Effector memory CD8-positive, alpha-beta T cell (primary cell): Measurements from ENCODE around the gene SRGAP3.

ENCODE experiments used
- ATAC-seq: fragments of 150-1000 bp; cut with Tn5 transposase; replicated peaks from 2 replicates; pipeline ENCODE4 v1.10.0; 2021; ENCODE audit warnings: mild to moderate bottlenecking, moderate library complexity
- DNase-seq, 3 experiments: peaks; one replicate each; pipeline ENCODE4 v3.0.0; 2021
- H3K27ac Mint-ChIP-seq, 2 donors: one replicate each; pipeline ENCODE4 v1.8.0; 2022; ENCODE audit warnings: mild to moderate bottlenecking in 2 of 2, mixed read lengths in 2 of 2, moderate library complexity in 2 of 2
- H3K27me3 Mint-ChIP-seq, 2 donors: one replicate each; pipeline ENCODE4 v1.8.0; 2022; ENCODE audit warnings: mixed read lengths in 2 of 2
- H3K36me3 Mint-ChIP-seq: one replicate; pipeline ENCODE4 v1.8.0; 2022; ENCODE audit warnings: mild to moderate bottlenecking, moderate library complexity, mixed read lengths; ENCODE audit not compliant: insufficient read depth
- H3K4me1 Mint-ChIP-seq, 2 donors: one replicate each; pipeline ENCODE4 v1.8.0; 2022; ENCODE audit warnings: low read depth in 2 of 2, mixed read lengths in 2 of 2
- H3K4me3 Mint-ChIP-seq, 2 donors: one replicate each; pipeline ENCODE4 v1.8.0; 2022; ENCODE audit warnings: mild to moderate bottlenecking in 2 of 2, mixed read lengths in 2 of 2, moderate library complexity in 2 of 2
- H3K9me3 Mint-ChIP-seq, 2 donors: one replicate each; pipeline ENCODE4 v1.8.0; 2022; ENCODE audit warnings: mixed read lengths in 2 of 2

The SRGAP3 gene

GRCh38 chr3:9047452-9048346 lies 201.7 kb downstream of the SRGAP3 start:
- Mint-ChIP-seq H3K36me3 (no peaks in the 10 kb centered on the region), H3K9me3 (no peaks in the 10 kb centered on the region), H3K4me1 (no peaks in the 10 kb centered on the region), H3K4me3 (no peak overlapping the region), H3K27ac (no peak overlapping the region), H3K27me3 (peaks cover 0 to 6% of the 10 kb centered on the region in 2 donors)
- DNase-seq (no peak), ATAC-seq (no peak)

DNA sequence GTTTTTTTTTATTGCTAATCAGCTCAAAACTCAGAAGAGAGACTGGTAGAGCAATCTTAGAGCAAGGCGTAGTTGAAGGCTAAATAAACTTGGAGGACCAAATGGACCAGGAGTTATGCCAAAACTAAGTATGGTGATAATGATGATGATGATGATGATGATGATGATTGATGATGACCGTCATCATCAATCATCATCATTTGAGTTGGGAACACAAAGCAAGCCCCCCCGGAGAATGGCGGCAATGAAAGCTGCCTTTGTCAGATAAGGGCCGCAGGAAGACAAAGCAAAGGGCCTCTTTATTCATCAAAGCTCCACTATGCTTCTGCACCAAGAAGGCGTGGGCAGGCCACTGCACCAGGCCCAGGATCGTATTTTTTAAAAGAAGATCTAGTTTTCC lies 204.1 kb downstream of the SRGAP3 start:
- H3K4me3 Mint-ChIP-seq, result no peak overlapping the region
- H3K4me1 Mint-ChIP-seq, result no peaks in the 10 kb centered on the region
- no peak overlapping the region for H3K27ac Mint-ChIP-seq
- H3K9me3 Mint-ChIP-seq, result no peaks in the 10 kb centered on the region
- no peak for DNase-seq
- peaks cover 0 to 9% of the 10 kb centered on the region in 2 donors for H3K27me3 Mint-ChIP-seq
- ATAC-seq, result no peak
- H3K36me3 Mint-ChIP-seq, result no peaks in the 10 kb centered on the region

- H3K27me3 Mint-ChIP-seq, result peaks cover 0 to 9% of the 10 kb centered on the region in 2 donors
- ATAC-seq (no peak), DNase-seq (no peak)
- no peak overlapping the region for H3K27ac Mint-ChIP-seq
- H3K36me3 Mint-ChIP-seq, result no peaks in the 10 kb centered on the region
- no peak overlapping the region for H3K4me3 Mint-ChIP-seq
- H3K9me3 Mint-ChIP-seq, result no peaks in the 10 kb centered on the region
- no peaks in the 10 kb centered on the region for H3K4me1 Mint-ChIP-seq
Observed at GRCh38 chr3:9043063-9043462, 206.4 kb downstream of the SRGAP3 start.

- Mint-ChIP-seq H3K9me3 (no peaks in the 10 kb centered on the region), H3K27ac (no peak overlapping the region)
Observed at GRCh38 chr3:9041626-9042025, 207.8 kb downstream of the SRGAP3 start.

DNA sequence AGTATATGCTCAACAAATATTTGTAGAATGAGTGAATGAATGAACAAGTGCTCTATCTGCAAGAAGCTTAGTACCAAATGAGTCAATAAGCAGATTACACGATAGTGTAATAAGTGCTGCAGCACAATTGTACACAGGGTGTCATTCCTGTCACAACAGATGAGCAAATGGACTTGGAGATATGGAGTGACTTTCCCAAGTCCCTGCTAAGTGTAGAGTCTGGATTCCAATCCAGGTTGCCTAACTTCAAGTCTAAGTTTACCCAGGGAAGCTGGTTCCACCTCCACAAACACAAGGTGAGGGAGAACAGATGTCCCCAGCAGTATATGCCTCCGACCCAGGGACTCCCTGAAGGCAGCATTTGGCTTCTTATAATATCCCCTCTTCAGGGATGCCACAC lies 208.4 kb downstream of the SRGAP3 start:
- Mint-ChIP-seq H3K4me1 (no peaks in the 10 kb centered on the region), H3K27ac (no peak overlapping the region)

More at GRCh38 chr3:9041626-9042025, 207.8 kb downstream of the SRGAP3 start:
- no peak for ATAC-seq
- H3K36me3 Mint-ChIP-seq, result no peaks in the 10 kb centered on the region
- H3K27me3 Mint-ChIP-seq, result peaks cover 0 to 9% of the 10 kb centered on the region in 2 donors
- H3K4me3 Mint-ChIP-seq, result no peak overlapping the region
- no peak for DNase-seq
- no peaks in the 10 kb centered on the region for H3K4me1 Mint-ChIP-seq

DNA sequence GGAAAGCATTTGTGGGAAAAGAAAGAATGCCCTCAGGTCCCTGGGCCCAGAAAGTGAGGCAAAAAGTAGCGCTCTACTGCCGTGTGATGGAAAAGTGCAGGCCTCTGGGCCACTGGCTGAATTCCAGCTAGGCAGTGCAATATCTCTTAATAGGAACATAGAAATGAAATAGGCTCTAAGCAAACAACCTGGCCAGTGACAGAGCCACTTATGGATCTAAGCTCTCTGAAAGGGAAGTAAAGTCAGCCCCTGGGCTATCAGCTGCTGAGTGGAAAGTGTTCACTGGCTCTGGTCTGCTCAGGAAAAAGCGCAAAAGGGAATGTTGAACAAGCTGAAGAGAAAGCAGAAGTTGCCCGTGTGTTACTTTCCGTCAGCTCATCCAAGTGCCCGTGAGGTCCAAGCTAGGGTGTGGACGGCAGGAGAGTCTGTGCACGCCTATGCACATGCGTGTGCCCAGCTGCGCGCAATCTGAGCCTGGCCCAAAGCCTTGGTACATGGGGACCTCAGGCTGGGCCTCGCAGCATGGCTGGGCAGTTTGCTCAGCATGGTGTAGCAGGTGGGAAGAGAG lies 212.2 kb downstream of the SRGAP3 start:
- Mint-ChIP-seq H3K36me3 (no peaks in the 10 kb centered on the region), H3K27me3 (peaks cover 0 to 13% of the 10 kb centered on the region in 2 donors), H3K4me1 (no peaks in the 10 kb centered on the region), H3K4me3 (no peak overlapping the region), H3K27ac (no peak overlapping the region), H3K9me3 (no peaks in the 10 kb centered on the region)
- DNase-seq, result no peak
- no peak for ATAC-seq

More for the DNA sequence above, 208.4 kb downstream of the SRGAP3 start:
- ATAC-seq (no peak), DNase-seq (no peak)
- peaks cover 0 to 9% of the 10 kb centered on the region in 2 donors for H3K27me3 Mint-ChIP-seq
- H3K9me3 Mint-ChIP-seq, result no peaks in the 10 kb centered on the region
- no peaks in the 10 kb centered on the region for H3K36me3 Mint-ChIP-seq
- H3K4me3 Mint-ChIP-seq, result no peak overlapping the region

- Mint-ChIP-seq H3K4me1 (no peaks in the 10 kb centered on the region), H3K27ac (no peak overlapping the region)
Observed at GRCh38 chr3:9036404-9037131, 212.9 kb downstream of the SRGAP3 start.

DNA sequence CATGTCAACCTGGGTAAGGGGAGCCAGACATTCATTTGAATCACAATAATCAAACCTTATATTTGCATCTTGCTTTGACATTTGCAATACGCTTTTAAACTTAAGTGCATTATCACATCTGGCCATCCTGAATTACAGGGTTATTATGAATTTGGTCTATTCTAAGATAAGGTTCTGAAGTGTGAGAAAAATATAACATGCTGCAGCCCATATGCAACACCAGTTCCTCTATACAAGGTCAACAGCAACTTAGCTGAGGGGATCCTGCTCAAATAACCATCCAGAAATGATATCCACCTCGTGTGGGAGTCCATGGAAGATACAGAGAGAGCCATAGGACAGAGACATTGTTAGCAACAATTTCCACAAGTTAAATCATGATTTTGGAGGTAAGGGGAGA lies 213.5 kb downstream of the SRGAP3 start:
- Mint-ChIP-seq H3K36me3 (no peaks in the 10 kb centered on the region), H3K4me1 (no peaks in the 10 kb centered on the region), H3K4me3 (no peak overlapping the region), H3K27me3 (peaks cover 9 to 25% of the 10 kb centered on the region in 2 donors), H3K27ac (no peak overlapping the region), H3K9me3 (no peaks in the 10 kb centered on the region)
- ATAC-seq (no peak), DNase-seq (no peak)

More at GRCh38 chr3:9036404-9037131, 212.9 kb downstream of the SRGAP3 start:
- no peak overlapping the region for H3K4me3 Mint-ChIP-seq
- DNase-seq (no peak), ATAC-seq (no peak)
- no peaks in the 10 kb centered on the region for H3K9me3 Mint-ChIP-seq
- H3K27me3 Mint-ChIP-seq, result peaks cover 5 to 20% of the 10 kb centered on the region in 2 donors
- no peaks in the 10 kb centered on the region for H3K36me3 Mint-ChIP-seq

DNA sequence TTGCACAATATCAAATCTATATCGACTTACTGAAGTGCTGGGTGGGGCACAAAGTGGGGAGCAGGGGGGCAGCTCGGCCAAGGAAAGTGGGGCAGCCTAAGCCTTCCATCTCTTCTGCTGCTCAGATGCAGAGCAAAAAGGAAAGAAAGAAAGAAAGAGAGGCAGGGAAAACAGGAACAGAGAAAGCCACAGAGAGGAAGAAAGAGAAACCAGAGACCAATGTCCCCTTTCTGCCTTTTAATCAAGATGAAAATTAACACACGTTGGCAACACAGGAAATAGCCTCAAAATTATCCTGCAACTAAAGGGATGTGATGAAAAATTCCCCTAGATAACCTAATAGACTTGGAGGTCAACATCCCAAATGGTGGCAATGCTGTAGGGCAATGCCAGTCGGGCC lies 214.0 kb downstream of the SRGAP3 start:
- Mint-ChIP-seq H3K27me3 (peaks cover 9 to 25% of the 10 kb centered on the region in 2 donors), H3K9me3 (no peaks in the 10 kb centered on the region), H3K36me3 (no peaks in the 10 kb centered on the region), H3K4me1 (no peaks in the 10 kb centered on the region), H3K27ac (no peak overlapping the region), H3K4me3 (no peak overlapping the region)
- DNase-seq (no peak), ATAC-seq (no peak)

DNA sequence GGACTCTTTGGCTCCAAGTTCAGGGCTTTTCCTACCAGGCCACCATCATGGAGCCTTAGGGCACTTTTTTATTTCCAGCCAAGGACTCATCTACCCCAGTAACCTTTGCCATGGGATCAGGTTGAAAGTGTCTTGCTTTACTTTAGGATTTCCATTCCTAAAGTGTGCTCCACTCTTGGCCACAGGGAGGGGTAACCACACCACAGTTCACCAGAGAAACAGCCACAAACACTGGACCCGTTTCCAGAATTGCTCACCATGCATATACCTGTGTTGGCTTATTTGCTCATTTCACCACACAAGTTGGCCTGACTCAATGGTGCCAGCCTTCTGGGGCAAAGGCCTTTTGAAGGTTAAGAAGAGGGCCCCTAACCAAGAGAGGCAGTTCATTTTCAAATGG lies 215.6 kb downstream of the SRGAP3 start:
- H3K27me3 Mint-ChIP-seq, result peaks cover 9 to 25% of the 10 kb centered on the region in 2 donors
- H3K4me3 Mint-ChIP-seq, result no peak overlapping the region
- H3K9me3 Mint-ChIP-seq, result no peaks in the 10 kb centered on the region
- no peak overlapping the region for H3K27ac Mint-ChIP-seq
- H3K4me1 Mint-ChIP-seq, result no peaks in the 10 kb centered on the region
- DNase-seq, result no peak
- H3K36me3 Mint-ChIP-seq, result no peaks in the 10 kb centered on the region
- no peak for ATAC-seq

- no peaks in the 10 kb centered on the region for H3K9me3 Mint-ChIP-seq
Observed at GRCh38 chr3:9032231-9032777, 217.1 kb downstream of the SRGAP3 start.

DNA sequence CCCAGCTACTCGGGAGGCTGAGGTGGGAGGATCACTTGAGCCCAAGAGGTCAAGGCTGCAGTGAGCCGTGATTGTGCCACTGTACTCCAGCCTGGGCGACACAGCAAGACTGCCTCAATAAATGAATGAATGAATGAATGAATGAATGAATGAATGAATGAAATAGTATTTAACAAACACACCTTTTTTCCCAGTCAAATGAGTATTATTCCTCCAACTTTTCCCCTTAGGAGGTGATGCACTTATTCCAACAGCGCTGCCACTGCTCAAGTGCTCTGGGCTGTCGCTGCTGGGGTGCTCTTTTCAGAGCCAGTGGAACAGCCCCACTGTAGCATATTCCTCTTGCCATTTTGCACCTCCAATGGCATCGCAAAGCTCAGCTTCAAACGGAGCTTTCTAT lies 219.4 kb downstream of the SRGAP3 start:
- no peak overlapping the region for H3K27ac Mint-ChIP-seq
- H3K36me3 Mint-ChIP-seq, result no peaks in the 10 kb centered on the region
- no peaks in the 10 kb centered on the region for H3K4me1 Mint-ChIP-seq
- DNase-seq, result no peak
- H3K27me3 Mint-ChIP-seq, result peaks cover 9 to 25% of the 10 kb centered on the region in 2 donors
- H3K4me3 Mint-ChIP-seq, result no peak overlapping the region
- no peak for ATAC-seq
- no peaks in the 10 kb centered on the region for H3K9me3 Mint-ChIP-seq

More at GRCh38 chr3:9032231-9032777, 217.1 kb downstream of the SRGAP3 start:
- ATAC-seq, result no peak
- no peaks in the 10 kb centered on the region for H3K36me3 Mint-ChIP-seq
- H3K27ac Mint-ChIP-seq, result no peak overlapping the region
- H3K4me3 Mint-ChIP-seq, result no peak overlapping the region
- H3K4me1 Mint-ChIP-seq, result no peaks in the 10 kb centered on the region
- H3K27me3 Mint-ChIP-seq, result peaks cover 9 to 25% of the 10 kb centered on the region in 2 donors
- DNase-seq, result no peak

GRCh38 chr3:9028134-9028533 lies 221.3 kb downstream of the SRGAP3 start:
- H3K27me3 Mint-ChIP-seq, result peaks cover 9 to 21% of the 10 kb centered on the region in 2 donors
- no peak overlapping the region for H3K27ac Mint-ChIP-seq
- H3K4me3 Mint-ChIP-seq, result no peak overlapping the region
- H3K4me1 Mint-ChIP-seq, result no peaks in the 10 kb centered on the region
- no peaks in the 10 kb centered on the region for H3K9me3 Mint-ChIP-seq
- DNase-seq (no peak), ATAC-seq (no peak)
- H3K36me3 Mint-ChIP-seq, result no peaks in the 10 kb centered on the region
